AG09309 (cell line): ENCODE data around the gene CD180.

Experiments
- DNase-seq: peaks from one replicate; pipeline ENCODE4 v3.0.0-alpha.2; 2010; ENCODE audit warnings: low read depth
- H3K4me3 ChIP-seq: 2 replicates; pipeline ENCODE4 v1.5.1; 2011; ENCODE audit warnings: mild to moderate bottlenecking, low read depth, low read length, moderate library complexity; ENCODE audit not compliant: control insufficient read depth
- CTCF ChIP-seq: IDR thresholded peaks from 2 replicates; pipeline ENCODE4 v1.5.1; 2011; ENCODE audit warnings: mild to moderate bottlenecking, low read depth, low read length, inconsistent platforms; ENCODE audit not compliant: insufficient read depth, control insufficient read depth; ENCODE audit errors: missing control alignments

The CD180 gene

GRCh38 chr5:67165526-67166459 lies 30.8 kb downstream of the CD180 start:
- TF ChIP-seq CTCF, result peak; percentile 85
- DNase-seq, result peak; percentile 28
- H3K4me3 ChIP-seq, result no peak overlapping the region; the same call in 1 of the 2 replicates

GRCh38 chr5:67164856-67165525 lies 31.6 kb downstream of the CD180 start:
- no peak for DNase-seq
- TF ChIP-seq CTCF, result no peak
- H3K4me3 ChIP-seq, result no peak overlapping the region

GRCh38 chr5:67163863-67164595 lies 32.6 kb downstream of the CD180 start:
- no peak overlapping the region for H3K4me3 ChIP-seq
- no peak for DNase-seq
- no peak for TF ChIP-seq CTCF

GRCh38 chr5:67163231-67163756 lies 33.3 kb downstream of the CD180 start:
- H3K4me3 ChIP-seq, result no peak overlapping the region
- DNase-seq, result no peak
- TF ChIP-seq CTCF, result no peak

GRCh38 chr5:67161767-67162166 lies 34.8 kb downstream of the CD180 start:
- H3K4me3 ChIP-seq, result no peak overlapping the region
- no peak for TF ChIP-seq CTCF
- no peak for DNase-seq

GRCh38 chr5:67160985-67161384 lies 35.6 kb downstream of the CD180 start:
- H3K4me3 ChIP-seq, result no peak overlapping the region
- DNase-seq, result peak; percentile 71
- no peak for TF ChIP-seq CTCF
